ENCODE results near the gene GAL3ST2.

GAL3ST2 gene

DNA sequence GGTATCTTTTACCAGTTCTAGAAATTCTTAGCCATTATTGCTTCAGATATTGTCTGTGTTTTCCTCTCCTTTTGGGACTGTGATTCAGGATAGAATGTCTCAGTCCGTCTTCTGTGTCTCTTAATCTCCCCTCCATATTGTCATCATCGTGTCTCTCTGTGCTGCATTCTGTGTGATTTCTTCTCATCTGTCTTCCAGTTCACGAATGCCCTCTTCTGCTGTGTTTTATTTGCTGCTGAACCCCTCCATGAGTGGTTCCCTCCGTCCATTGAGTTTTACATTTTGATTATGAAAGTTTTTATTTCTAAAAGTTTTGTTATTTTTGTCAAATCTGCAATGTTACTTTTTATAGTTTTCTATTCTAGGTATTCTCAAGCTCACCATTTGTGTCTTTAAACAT, 30.5 kb upstream of the GAL3ST2 start:
- H3K4me3 ChIP-seq (ENCODE audit: low read depth, low read length), result no peak overlapping the region
- TF ChIP-seq, protein P1, sequence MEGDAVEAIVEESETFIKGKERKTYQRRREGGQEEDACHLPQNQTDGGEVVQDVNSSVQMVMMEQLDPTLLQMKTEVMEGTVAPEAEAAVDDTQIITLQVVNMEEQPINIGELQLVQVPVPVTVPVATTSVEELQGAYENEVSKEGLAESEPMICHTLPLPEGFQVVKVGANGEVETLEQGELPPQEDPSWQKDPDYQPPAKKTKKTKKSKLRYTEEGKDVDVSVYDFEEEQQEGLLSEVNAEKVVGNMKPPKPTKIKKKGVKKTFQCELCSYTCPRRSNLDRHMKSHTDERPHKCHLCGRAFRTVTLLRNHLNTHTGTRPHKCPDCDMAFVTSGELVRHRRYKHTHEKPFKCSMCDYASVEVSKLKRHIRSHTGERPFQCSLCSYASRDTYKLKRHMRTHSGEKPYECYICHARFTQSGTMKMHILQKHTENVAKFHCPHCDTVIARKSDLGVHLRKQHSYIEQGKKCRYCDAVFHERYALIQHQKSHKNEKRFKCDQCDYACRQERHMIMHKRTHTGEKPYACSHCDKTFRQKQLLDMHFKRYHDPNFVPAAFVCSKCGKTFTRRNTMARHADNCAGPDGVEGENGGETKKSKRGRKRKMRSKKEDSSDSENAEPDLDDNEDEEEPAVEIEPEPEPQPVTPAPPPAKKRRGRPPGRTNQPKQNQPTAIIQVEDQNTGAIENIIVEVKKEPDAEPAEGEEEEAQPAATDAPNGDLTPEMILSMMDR (IDR thresholded peaks at IDR 0.05; ENCODE audit: control insufficient read depth, extremely low read depth, insufficient read depth), result no peak
- DNase-seq (ENCODE audit: low read depth), result no peak

DNA sequence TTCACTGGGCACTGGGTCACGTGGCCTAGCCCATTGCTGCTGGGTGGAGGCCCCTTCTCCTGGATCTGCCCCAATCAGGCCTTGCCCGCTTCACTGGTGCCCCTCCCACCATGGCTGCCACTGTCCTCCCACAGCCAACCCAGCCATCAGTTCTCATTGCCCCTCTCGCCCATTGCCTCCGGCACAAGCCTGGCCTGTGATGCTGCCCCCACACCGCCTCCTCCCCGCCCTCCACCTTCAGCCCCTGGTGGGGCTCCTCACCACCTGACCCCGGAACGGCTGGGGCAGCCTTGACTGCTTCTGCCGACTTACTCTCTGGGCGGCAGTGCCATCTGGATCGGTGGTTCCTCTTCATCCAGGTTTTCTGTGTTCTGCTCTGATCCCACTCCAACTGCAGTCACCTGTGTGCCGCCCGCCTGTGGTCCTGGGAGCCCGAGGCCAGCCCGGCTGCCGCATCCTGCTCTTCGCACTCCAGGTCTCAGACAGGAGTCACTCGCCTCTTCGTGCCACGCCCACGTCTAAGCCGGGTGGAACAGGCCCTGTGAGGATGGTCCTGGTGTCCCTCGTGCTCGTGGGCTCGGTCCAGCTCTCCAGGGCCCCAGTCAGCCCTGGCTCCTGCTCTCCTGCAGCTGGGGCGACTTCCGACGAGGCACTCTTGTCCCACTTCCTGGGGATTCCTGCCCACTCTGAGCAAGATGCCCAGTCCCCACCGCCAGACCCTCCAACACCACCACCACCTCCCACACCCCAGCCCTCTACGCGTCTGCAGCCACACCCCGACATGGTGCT, 28.0 kb upstream of the GAL3ST2 start:
- no peak overlapping the region for H3K4me3 ChIP-seq (ENCODE audit: low read depth, low read length)
- TF ChIP-seq, protein P1 (IDR thresholded peaks at IDR 0.05; ENCODE audit: control insufficient read depth, extremely low read depth, insufficient read depth), result no peak
- DNase-seq (ENCODE audit: low read depth), result no peak

DNA sequence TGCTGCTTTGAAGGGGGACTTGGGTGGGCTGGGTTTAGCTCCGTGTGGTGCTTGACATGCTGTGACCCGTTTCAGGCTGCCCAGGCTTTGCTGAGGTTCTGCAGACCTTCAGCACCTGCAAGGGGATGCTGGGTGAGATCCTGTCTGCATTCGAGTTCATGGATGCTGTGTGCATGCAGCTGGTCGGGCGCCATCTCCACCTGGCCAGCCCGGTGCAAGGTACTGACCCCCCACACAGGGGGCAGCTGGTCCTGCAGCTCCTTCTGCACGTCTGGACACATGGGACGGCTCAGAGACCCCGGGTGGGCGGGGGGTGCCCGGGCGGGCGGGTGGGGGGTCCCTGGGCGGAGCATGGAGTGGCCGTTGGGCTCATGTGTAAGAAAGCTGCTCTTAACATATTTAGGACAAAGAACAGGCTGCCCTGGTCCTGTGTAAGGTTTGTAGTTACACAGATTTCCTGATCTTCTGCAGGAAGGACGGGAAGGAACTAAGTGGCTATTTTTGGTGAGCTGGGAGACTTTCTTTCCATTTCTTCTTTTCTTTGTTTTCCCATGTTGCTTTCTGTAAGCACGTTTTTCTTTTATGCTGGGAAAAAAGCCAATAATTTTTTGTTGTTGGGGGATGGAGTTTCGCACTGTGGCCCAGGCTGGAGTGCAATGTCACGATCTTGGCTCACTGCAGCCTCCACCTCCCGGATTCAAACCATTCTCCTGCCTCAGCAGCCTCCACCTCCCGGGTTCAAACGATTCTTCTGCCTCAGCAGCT, 26.4 kb upstream of the GAL3ST2 start:
- no peak for DNase-seq (ENCODE audit: low read depth)
- H3K4me3 ChIP-seq (ENCODE audit: low read depth, low read length), result no peak overlapping the region
- TF ChIP-seq, protein P1 (IDR thresholded peaks at IDR 0.05; ENCODE audit: control insufficient read depth, extremely low read depth, insufficient read depth), result no peak

DNA sequence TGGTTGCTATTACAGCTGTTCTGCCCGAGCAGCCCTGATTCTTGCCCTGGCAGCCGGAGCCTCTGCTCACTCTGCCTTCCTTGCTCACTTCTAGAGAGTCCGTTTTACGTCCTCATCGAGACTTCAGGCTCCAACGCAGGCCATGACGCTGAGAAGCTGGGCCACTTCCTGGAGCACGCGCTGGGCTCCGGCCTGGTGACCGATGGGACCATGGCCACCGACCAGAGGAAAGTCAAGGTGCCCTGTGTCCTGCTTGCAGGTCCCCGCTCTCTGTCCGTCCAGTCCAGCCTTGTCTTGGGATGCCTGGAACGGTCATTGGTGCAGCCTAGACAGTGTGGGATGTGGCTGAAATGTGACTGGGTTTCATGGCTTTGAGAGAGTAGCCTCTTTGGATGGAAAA, 25.5 kb upstream of the GAL3ST2 start:
- no peak overlapping the region for H3K4me3 ChIP-seq (ENCODE audit: low read depth, low read length)
- TF ChIP-seq, protein P1 (IDR thresholded peaks at IDR 0.05; ENCODE audit: control insufficient read depth, extremely low read depth, insufficient read depth), result no peak
- no peak for DNase-seq (ENCODE audit: low read depth)

DNA sequence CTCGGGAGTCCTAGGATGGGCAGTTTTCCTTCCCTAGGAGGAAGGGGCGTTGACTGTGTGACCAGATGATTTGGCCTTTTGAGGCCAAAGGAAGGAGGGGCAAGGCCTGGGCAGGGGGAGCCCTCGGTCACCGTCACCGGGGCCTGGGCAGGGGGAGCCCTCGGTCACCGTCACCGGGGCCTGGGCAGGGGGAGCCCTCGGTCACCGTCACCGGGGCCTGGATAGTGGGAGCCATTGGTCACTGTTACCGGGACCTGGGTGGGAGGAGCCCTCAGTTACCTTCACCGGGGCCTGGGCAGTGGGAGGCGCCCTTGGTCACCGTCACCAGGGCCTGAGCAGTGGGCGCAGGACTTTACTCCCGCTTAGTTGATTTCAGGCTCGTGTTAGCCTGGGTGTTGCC, 24.8 kb upstream of the GAL3ST2 start:
- no peak overlapping the region for H3K4me3 ChIP-seq (ENCODE audit: low read depth, low read length)
- TF ChIP-seq, protein P1 (IDR thresholded peaks at IDR 0.05; ENCODE audit: control insufficient read depth, extremely low read depth, insufficient read depth), result no peak

DNA sequence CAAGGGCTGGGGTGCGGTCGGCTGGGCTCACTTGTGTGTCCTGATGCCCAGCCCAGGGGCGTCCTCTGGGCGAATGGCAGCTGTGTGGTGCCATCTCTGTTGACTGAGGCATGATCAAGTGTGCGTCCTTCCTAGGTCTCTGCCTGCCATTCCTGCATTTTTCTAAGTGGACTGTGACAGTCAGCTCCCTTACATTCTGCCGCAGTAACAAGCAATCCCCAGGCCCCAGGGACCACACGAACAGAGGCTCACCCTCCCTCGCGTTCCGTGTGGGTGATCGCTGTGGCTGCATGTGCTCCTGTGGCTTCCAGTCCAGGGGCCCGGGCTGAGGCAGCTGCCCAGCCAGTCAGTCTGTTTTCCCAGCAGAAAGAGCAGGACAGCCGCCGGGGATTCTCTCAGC, 24.4 kb upstream of the GAL3ST2 start:
- no peak overlapping the region for H3K4me3 ChIP-seq (ENCODE audit: low read depth, low read length)
- no peak for DNase-seq (ENCODE audit: low read depth)
- TF ChIP-seq, protein P1 (IDR thresholded peaks at IDR 0.05; ENCODE audit: control insufficient read depth, extremely low read depth, insufficient read depth), result no peak

More for the DNA sequence above, 24.8 kb upstream of the GAL3ST2 start:
- DNase-seq (ENCODE audit: low read depth), result no peak
